ENCODE measurements around the gene ACER3.
"Not testable (repeated sequence)": the region's sequence is repeated elsewhere in the genome, so short reads cannot be mapped to it uniquely, and the experiment has no call there.

ACER3 gene

DNA sequence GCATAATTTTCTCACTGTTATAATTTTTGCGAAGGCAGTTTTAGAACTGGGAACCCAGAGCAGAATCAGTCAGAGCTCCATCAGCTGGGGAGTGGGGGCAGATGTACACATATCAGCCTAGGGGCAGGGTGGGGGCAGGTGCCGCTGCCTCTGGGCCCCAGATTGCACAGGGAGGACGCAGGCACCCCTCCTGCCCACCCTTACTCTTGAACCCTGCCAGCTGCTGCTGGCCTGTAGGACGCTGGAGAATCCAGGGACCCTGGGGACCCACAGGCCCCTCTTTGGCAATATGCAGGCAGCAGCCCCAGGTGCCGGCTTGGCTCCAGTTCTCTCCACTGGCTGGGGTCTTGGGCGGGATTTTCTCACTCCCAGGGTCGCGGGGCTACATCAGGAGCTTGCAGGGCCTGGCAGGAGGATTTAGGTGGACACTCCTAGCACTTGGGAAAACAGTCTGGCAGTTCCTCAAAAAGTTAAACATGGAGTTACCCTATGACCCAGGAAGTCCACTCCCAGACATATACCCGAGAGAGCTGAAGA is 197.3 kb downstream of the ACER3 start:
- no peak overlapping the region for H3K27ac Mint-ChIP-seq

GRCh38 chr11:77058900-77059299 is 198.2 kb downstream of the ACER3 start:
- Mint-ChIP-seq H3K4me1 (no peaks in the 10 kb centered on the region), H3K4me3 (no peak overlapping the region), H3K9me3 (peaks cover 7% of the 10 kb centered on the region), H3K36me3 (peaks cover 5% of the 10 kb centered on the region), H3K27ac (no peak overlapping the region), H3K27me3 (peaks cover 7% of the 10 kb centered on the region)
- no peak for ATAC-seq (ENCODE audit: low read depth)
- no peak for DNase-seq (ENCODE audit: low spot score in 2 of 2)

More for the DNA sequence above, 197.3 kb downstream of the ACER3 start:
- Mint-ChIP-seq H3K4me3 (no peak overlapping the region), H3K27me3 (peaks cover 7% of the 10 kb centered on the region), H3K4me1 (no peaks in the 10 kb centered on the region), H3K36me3 (peaks cover 5% of the 10 kb centered on the region), H3K9me3 (peaks cover 7% of the 10 kb centered on the region)
- ATAC-seq (ENCODE audit: low read depth), result no peak
- no peak for DNase-seq (ENCODE audit: low spot score in 2 of 2)

DNA sequence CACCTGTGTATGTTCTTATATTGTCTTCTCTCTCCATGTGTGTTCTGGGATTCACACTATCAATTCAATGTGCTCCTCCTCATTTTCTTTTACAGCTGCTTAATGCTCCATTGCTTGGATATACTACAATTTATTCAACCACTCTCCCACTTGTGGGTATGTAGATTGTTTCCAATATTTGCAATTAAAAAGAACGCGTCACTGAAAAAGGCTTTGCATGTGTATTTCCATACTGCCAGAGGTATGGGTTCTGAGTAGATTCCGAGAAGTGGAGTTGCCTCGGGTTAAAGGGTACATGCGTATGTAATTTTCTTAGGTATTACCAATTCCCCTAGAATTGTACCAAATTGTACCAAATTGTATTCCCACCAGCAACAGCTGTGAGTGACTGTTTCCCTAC is 199.1 kb downstream of the ACER3 start:
- DNase-seq (ENCODE audit: low spot score in 2 of 2) (no peak), ATAC-seq (ENCODE audit: low read depth) (no peak)
- Mint-ChIP-seq H3K9me3 (peaks cover 7% of the 10 kb centered on the region), H3K27me3 (peaks cover 7% of the 10 kb centered on the region), H3K36me3 (peaks cover 5% of the 10 kb centered on the region), H3K4me3 (no peak overlapping the region), H3K4me1 (no peaks in the 10 kb centered on the region), H3K27ac (no peak overlapping the region)

GRCh38 chr11:77060234-77060633 is 199.5 kb downstream of the ACER3 start:
- ATAC-seq (ENCODE audit: low read depth) (no peak), DNase-seq (ENCODE audit: low spot score in 2 of 2) (no peak)
- H3K4me1 Mint-ChIP-seq, result no peaks in the 10 kb centered on the region
- no peak overlapping the region for H3K27ac Mint-ChIP-seq
- H3K9me3 Mint-ChIP-seq, result peaks cover 7% of the 10 kb centered on the region
- peaks cover 5% of the 10 kb centered on the region for H3K27me3 Mint-ChIP-seq
- H3K4me3 Mint-ChIP-seq, result no peak overlapping the region
- peaks cover 4% of the 10 kb centered on the region for H3K36me3 Mint-ChIP-seq

GRCh38 chr11:77061258-77061657 is 200.5 kb downstream of the ACER3 start:
- not testable (repeated sequence) for ATAC-seq (ENCODE audit: low read depth); DNase-seq (ENCODE audit: low spot score in 2 of 2); H3K27me3 Mint-ChIP-seq; H3K4me1 Mint-ChIP-seq; H3K9me3 Mint-ChIP-seq; H3K4me3 Mint-ChIP-seq; H3K27ac Mint-ChIP-seq; H3K36me3 Mint-ChIP-seq

DNA sequence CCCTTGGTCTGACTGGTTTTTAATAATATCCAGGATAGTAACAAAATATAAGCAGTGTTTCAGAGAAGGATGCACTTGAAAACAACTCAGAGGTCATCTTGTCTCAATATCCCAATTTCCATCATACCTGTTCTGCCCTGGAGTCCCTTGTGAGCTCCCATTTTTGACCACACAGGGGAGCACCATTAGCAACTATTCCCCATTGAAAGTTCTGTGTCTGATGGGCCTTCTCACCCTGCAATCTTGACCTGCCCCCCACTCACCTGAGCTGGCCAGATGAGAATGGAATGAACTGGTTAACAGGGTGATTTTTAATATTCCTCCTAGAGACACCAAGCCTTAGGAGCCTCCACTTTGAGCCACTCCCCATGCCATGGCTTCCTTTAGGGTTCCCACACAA is 202.2 kb downstream of the ACER3 start:
- DNase-seq (ENCODE audit: low spot score in 2 of 2), result no peak
- Mint-ChIP-seq H3K27me3 (peaks cover 2% of the 10 kb centered on the region), H3K4me1 (peaks cover 8% of the 10 kb centered on the region), H3K36me3 (no peaks in the 10 kb centered on the region), H3K27ac (no peak overlapping the region), H3K4me3 (no peak overlapping the region), H3K9me3 (peaks cover 2% of the 10 kb centered on the region)
- ATAC-seq (ENCODE audit: low read depth), result no peak

- peaks cover 2% of the 10 kb centered on the region for H3K9me3 Mint-ChIP-seq
Measured at GRCh38 chr11:77063407-77063806, 202.7 kb downstream of the ACER3 start.

DNA sequence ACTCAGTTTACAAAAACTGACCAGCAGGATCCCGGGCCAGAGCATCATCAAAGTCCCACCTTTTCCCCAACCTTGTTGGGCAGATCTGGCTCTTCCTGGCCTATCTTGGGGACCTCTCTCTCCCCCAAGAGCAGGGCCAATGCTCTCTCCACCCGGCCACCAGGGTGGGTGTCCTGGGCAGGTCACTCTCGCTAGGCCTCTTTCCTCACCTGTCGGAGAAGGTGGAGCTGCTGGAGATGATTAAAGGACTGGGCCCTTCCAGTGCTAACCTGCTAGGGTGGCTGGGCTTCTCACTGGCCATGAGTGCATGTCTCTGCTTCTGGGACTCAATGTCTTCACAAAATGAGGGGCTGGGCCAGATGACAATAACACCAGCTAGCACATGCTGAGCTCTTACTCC is 203.1 kb downstream of the ACER3 start:
- H3K9me3 Mint-ChIP-seq, result peaks cover 2% of the 10 kb centered on the region
- no peak overlapping the region for H3K4me3 Mint-ChIP-seq
- no peak overlapping the region for H3K27ac Mint-ChIP-seq
- H3K4me1 Mint-ChIP-seq, result peaks cover 8% of the 10 kb centered on the region
- ATAC-seq (ENCODE audit: low read depth), result no peak
- H3K36me3 Mint-ChIP-seq, result no peaks in the 10 kb centered on the region
- DNase-seq (ENCODE audit: low spot score in 2 of 2), result no peak
- H3K27me3 Mint-ChIP-seq, result peaks cover 2% of the 10 kb centered on the region

More at GRCh38 chr11:77063407-77063806, 202.7 kb downstream of the ACER3 start:
- DNase-seq (ENCODE audit: low spot score in 2 of 2) (no peak), ATAC-seq (ENCODE audit: low read depth) (no peak)
- Mint-ChIP-seq H3K27ac (no peak overlapping the region), H3K36me3 (no peaks in the 10 kb centered on the region), H3K27me3 (peaks cover 2% of the 10 kb centered on the region), H3K4me3 (no peak overlapping the region), H3K4me1 (peaks cover 8% of the 10 kb centered on the region)

- Mint-ChIP-seq H3K27ac (no peak overlapping the region), H3K4me3 (peak overlapping the region; percentile 32), H3K9me3 (peaks cover 2% of the 10 kb centered on the region), H3K36me3 (no peaks in the 10 kb centered on the region), H3K27me3 (peaks cover 2% of the 10 kb centered on the region), H3K4me1 (peaks cover 8% of the 10 kb centered on the region)
- DNase-seq (ENCODE audit: low spot score in 2 of 2) (no peak), ATAC-seq (ENCODE audit: low read depth) (no peak)
Measured at GRCh38 chr11:77064648-77065217, 204.0 kb downstream of the ACER3 start.

DNA sequence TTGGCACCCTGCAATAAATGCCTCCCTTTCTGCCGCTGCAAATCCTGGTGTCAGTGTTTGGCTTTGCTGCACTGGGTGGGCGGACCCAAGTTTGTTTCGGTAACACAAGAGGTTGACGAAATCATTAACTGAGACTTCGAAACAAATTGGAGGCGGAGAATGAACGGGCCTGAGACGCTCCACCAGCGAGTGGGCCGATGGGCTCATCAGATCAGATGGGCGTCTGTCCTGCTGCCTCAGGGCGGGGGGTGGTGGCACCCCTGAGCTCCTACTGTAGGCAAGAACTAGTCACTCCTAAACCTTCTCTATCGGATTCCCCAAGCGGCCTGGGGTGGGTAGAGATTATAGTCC is 205.1 kb downstream of the ACER3 start:
- DNase-seq (ENCODE audit: low spot score in 2 of 2), result no peak
- Mint-ChIP-seq H3K27me3 (peaks cover 2% of the 10 kb centered on the region), H3K36me3 (no peaks in the 10 kb centered on the region), H3K4me3 (peak overlapping the region; percentile 94), H3K9me3 (no peaks in the 10 kb centered on the region), H3K4me1 (peaks cover 8% of the 10 kb centered on the region), H3K27ac (no peak overlapping the region)
- ATAC-seq (ENCODE audit: low read depth), result no peak

DNA sequence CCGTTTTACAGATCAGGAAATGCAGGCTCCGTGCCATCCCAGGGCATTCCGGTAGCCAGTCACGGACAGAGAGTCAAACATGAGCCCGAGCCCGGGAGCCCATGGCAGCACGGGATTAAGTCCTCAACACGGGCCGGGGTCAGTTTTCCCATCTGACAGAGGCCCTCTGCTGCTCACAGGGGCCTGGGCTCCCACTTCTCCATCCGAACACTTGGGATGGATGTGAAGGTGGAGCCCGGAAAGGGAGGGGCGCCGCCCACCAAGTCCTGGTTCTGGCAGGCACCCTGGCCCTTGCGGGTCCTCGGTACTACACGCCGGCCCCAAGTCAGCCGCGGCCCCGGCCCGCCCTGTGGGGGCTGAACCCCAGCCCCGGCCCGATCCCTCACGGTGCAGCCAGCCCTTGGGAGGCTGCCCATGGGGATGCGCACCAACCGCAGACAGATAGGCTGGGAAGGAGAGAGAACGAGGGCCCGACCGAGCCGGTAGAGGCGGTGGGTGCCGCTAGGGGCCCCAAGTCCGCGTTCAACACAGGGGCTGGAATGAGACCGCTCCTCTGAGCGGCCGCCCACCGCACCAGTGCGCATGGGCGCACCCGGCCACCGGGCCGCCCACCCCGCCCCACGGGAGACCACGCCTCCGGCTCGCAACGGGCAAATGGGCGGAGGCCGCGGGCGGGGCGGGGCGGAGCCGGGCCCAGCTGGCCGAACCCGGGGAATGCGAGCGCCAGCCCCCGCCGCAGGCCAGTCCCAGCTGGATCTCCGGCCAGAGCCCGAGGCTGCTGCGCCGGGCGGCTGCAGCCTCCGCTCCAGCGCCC is 205.7 kb downstream of the ACER3 start, which contains the start of gene CAPN5:
Gene CAPN5, plus strand, starts transcription at position 743 of the 814 bp plus-strand sequence. CDS start 17,916 bp downstream, outside the sequence.
- DNase-seq (ENCODE audit: low spot score in 2 of 2), result peak; percentile 86 to 89
- peak; percentile 93 for ATAC-seq (ENCODE audit: low read depth)
- no peaks in the 10 kb centered on the region for H3K9me3 Mint-ChIP-seq
- H3K4me1 Mint-ChIP-seq, result peaks cover 8% of the 10 kb centered on the region
- H3K27ac Mint-ChIP-seq, result peak within 1 kb of the TSS; percentile 42
- H3K27me3 Mint-ChIP-seq, result peaks cover 2% of the 10 kb centered on the region
- no peaks in the 10 kb centered on the region for H3K36me3 Mint-ChIP-seq
- H3K4me3 Mint-ChIP-seq, result peak within 1 kb of the TSS; percentile 94

DNA sequence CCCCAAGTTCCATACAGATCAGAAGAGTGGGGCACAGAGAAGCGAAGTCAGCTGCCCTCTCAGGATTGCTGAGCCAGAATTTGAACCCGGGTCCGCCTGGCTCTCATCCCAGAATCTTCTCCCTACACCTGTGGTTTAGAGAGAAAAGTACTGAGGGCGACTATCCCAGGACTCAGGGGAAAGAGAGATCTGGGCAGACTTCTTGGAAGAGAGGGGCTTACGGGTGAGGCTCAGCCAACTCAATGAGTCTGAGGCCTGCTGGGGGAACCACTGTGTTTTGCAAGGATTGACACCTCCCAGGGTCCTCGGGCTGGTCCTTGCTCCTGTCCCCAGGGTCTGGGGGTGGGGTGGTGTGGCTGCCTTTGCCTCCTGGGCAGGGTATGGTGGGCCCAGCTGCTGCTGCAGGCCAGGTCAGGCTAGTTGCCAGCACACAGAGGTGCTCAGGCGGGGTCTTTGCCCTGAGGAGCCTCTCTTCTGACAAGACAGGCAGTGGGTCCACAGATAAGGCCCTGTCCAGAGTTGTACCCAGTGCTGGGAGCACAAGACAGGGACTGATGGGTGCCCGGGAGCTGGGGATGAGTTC is 207.2 kb downstream of the ACER3 start:
- H3K4me3 Mint-ChIP-seq, result peak overlapping the region; percentile 82
- H3K36me3 Mint-ChIP-seq, result no peaks in the 10 kb centered on the region
- no peak overlapping the region for H3K27ac Mint-ChIP-seq
- peaks cover 12% of the 10 kb centered on the region for H3K4me1 Mint-ChIP-seq
- H3K9me3 Mint-ChIP-seq, result no peaks in the 10 kb centered on the region
- peaks cover 6% of the 10 kb centered on the region for H3K27me3 Mint-ChIP-seq
- ATAC-seq (ENCODE audit: low read depth) (no peak), DNase-seq (ENCODE audit: low spot score in 2 of 2) (no peak)

DNA sequence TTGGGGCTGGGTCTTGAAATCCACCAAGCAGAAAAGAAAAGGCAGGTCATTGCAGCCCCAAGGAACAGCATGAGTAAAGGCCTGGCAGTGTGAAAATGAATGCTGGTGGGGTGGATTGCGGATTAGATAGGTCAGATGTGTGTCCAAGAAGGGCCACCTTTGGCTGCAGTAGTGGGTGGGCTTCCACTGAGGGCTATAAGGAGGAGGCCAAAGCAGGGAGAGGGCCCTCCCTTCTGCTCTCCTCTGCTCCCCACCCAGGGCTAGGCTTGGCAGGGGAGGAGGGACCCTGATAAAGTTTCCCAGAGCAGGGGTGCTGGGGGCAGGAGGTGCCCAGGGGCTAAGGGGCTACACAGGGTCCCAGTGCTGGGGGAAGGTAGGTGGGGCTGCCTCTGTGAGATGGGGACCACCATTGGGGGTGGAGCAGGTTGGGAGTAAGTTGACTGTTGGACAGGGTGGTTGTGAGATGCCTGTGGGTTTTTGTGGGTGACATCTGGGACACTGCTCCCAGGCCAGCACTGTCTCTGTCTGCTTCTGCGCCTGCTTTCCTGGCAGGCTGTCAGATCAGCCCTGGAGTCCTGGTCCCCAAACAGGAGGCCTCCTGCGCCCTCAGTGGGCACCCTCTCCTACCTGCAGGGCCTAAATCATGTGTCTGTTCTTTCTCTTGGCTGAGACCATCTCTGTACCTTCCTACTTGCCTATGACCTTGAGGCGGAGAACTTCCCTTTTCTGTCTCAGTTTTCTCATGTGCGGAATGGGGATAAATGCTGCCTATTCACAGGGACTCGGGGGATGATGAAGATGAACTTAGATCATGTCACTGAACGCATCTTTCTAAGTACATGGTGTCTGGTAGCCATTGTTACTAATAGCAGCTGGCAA is 208.0 kb downstream of the ACER3 start:
- Mint-ChIP-seq H3K27me3 (peaks cover 6% of the 10 kb centered on the region), H3K9me3 (no peaks in the 10 kb centered on the region), H3K4me1 (peaks cover 12% of the 10 kb centered on the region), H3K27ac (no peak overlapping the region), H3K36me3 (no peaks in the 10 kb centered on the region), H3K4me3 (no peak overlapping the region)
- no peak for DNase-seq (ENCODE audit: low spot score in 2 of 2)
- ATAC-seq (ENCODE audit: low read depth), result no peak

Measured in memory B cell (primary cell).